ENCODE measurements around the gene ABCC8. TPM values are rescaled to one million over a fixed set of nuclear protein-coding genes. Genes with fewer than 3 reads are reported as not detected.

Gene ABCC8
- polyA plus RNA-seq, 2 of the 4 experiments (the other 2 are of a cell fraction): 1.1 to 2.0 TPM

DNA sequence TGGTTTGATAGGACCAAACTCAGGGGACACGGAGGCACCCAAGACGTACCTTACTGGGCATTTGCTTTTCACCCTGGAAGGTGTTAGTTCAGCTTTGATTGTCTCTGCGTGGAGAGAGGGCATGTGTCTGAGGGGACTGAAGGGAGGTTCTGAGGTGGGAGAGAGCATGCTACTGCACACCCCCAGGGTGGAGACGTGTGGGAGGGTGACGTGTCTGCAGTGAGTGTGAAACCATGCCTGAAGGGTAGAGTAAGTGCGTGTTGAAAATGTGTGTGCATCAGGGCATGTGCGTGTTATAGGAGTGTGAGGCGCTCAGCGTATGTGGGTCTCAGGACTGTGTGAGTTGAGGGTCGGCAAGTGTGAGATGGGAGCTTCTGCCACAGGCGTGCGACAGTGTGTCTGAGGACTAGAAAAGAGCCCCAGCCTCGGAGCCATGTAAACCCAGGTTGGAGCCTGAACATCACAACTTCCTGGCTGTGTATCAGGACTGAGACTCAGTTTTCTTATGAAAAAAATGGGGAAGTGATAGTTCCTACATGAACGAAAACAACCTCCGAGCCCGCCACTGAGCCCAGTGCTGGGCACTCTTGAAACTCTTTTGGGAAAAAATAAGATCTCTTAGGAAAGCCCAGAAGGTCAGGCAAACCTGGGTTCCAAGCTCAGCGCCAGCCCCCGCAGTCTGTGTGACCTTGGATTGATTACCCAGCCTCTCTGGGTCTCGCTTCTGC, 76.4 kb downstream of the ABCC8 start:
- CTCF ChIA-PET: interaction anchor here (1.0 to 7.2 kb wide), 7 partner anchors 9 to 128 kb away, joined by 3 to 59 read pairs (median 4); partner anchors contain the start of gene KCNJ11
- ATAC-seq (no peak), FAIRE-seq (no peak), DNase-seq (ENCODE audit: low read depth in 1 of 2, low spot score in 1 of 2) (no peak)
- Histone ChIP-seq H3K4me1 (peaks cover 2% of the 10 kb centered on the region; the same call in 2 of the 3 replicates), H3K4me2 (no peak overlapping the region), H3K27ac (no peak overlapping the region), H3K4me3 (no peak overlapping the region), H3K9me3 (no peaks in the 10 kb centered on the region)
- 76% methylated on average over 19 of the region's 19 CpGs for WGBS (ENCODE audit: missing lambda C conversion rate)
- POLR2A ChIA-PET: no interaction called here
- TF ChIP-seq, protein P1, sequence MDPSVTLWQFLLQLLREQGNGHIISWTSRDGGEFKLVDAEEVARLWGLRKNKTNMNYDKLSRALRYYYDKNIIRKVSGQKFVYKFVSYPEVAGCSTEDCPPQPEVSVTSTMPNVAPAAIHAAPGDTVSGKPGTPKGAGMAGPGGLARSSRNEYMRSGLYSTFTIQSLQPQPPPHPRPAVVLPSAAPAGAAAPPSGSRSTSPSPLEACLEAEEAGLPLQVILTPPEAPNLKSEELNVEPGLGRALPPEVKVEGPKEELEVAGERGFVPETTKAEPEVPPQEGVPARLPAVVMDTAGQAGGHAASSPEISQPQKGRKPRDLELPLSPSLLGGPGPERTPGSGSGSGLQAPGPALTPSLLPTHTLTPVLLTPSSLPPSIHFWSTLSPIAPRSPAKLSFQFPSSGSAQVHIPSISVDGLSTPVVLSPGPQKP (IDR thresholded peaks at IDR 0.05; ENCODE audit: low read depth, low read length): no peak
- no peak for TF ChIP-seq FOSL2 (IDR thresholded peaks at IDR 0.05)
- no peak for TF ChIP-seq FOSL2 (CRISPR knock-in tag; IDR thresholded peaks at IDR 0.05)
- no peak for TF ChIP-seq RNF2 (IDR thresholded peaks at IDR 0.05; ENCODE audit: borderline replicate concordance, low read depth)
- no peak for TF ChIP-seq RFX5 (IDR thresholded peaks at IDR 0.05)
- TF ChIP-seq SREBF2 (IDR thresholded peaks at IDR 0.05): no peak
- no peak for TF ChIP-seq HOXA7 (CRISPR knock-in tag; IDR thresholded peaks at IDR 0.05)

- DNase-seq (ENCODE audit: low read depth in 1 of 2, low spot score in 1 of 2): no peak
- ChIA-PET CTCF (interaction anchor here (1.0 to 7.2 kb wide), 6 partner anchors 8 to 129 kb away, joined by 3 to 59 read pairs (median 4); partner anchors contain the start of gene KCNJ11), POLR2A (no interaction called here)
- no peak for FAIRE-seq
- H3K27ac ChIP-seq: no peak overlapping the region
- no peaks in the 10 kb centered on the region for H3K4me1 ChIP-seq
- H3K4me3 ChIP-seq: no peak overlapping the region
- no peak for ATAC-seq
- no peaks in the 10 kb centered on the region for H3K9me3 ChIP-seq
- TF ChIP-seq GATA3 (IDR thresholded peaks at IDR 0.05; ENCODE audit: borderline replicate concordance): no peak
- TF ChIP-seq, protein P2, sequence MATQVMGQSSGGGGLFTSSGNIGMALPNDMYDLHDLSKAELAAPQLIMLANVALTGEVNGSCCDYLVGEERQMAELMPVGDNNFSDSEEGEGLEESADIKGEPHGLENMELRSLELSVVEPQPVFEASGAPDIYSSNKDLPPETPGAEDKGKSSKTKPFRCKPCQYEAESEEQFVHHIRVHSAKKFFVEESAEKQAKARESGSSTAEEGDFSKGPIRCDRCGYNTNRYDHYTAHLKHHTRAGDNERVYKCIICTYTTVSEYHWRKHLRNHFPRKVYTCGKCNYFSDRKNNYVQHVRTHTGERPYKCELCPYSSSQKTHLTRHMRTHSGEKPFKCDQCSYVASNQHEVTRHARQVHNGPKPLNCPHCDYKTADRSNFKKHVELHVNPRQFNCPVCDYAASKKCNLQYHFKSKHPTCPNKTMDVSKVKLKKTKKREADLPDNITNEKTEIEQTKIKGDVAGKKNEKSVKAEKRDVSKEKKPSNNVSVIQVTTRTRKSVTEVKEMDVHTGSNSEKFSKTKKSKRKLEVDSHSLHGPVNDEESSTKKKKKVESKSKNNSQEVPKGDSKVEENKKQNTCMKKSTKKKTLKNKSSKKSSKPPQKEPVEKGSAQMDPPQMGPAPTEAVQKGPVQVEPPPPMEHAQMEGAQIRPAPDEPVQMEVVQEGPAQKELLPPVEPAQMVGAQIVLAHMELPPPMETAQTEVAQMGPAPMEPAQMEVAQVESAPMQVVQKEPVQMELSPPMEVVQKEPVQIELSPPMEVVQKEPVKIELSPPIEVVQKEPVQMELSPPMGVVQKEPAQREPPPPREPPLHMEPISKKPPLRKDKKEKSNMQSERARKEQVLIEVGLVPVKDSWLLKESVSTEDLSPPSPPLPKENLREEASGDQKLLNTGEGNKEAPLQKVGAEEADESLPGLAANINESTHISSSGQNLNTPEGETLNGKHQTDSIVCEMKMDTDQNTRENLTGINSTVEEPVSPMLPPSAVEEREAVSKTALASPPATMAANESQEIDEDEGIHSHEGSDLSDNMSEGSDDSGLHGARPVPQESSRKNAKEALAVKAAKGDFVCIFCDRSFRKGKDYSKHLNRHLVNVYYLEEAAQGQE (IDR thresholded peaks at IDR 0.05): no peak
- no peak for TF ChIP-seq RFX5 (IDR thresholded peaks at IDR 0.05)
- no peak for TF ChIP-seq CBX2 (IDR thresholded peaks at IDR 0.05; ENCODE audit: borderline replicate concordance, low read depth)
- TF ChIP-seq, protein P3, sequence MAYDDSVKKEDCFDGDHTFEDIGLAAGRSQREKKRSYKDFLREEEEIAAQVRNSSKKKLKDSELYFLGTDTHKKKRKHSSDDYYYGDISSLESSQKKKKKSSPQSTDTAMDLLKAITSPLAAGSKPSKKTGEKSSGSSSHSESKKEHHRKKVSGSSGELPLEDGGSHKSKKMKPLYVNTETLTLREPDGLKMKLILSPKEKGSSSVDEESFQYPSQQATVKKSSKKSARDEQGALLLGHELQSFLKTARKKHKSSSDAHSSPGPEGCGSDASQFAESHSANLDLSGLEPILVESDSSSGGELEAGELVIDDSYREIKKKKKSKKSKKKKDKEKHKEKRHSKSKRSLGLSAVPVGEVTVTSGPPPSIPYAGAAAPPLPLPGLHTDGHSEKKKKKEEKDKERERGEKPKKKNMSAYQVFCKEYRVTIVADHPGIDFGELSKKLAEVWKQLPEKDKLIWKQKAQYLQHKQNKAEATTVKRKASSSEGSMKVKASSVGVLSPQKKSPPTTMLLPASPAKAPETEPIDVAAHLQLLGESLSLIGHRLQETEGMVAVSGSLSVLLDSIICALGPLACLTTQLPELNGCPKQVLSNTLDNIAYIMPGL (CRISPR knock-in tag; IDR thresholded peaks at IDR 0.05; ENCODE audit: borderline replicate concordance): no peak
- no peak for TF ChIP-seq KDM1A (IDR thresholded peaks at IDR 0.05; ENCODE audit: low read depth)
- TF ChIP-seq, protein P4, sequence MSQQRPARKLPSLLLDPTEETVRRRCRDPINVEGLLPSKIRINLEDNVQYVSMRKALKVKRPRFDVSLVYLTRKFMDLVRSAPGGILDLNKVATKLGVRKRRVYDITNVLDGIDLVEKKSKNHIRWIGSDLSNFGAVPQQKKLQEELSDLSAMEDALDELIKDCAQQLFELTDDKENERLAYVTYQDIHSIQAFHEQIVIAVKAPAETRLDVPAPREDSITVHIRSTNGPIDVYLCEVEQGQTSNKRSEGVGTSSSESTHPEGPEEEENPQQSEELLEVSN (IDR thresholded peaks at IDR 0.05; ENCODE audit: borderline replicate concordance, low read depth): no peak
- TF ChIP-seq BHLHE40 (IDR thresholded peaks at IDR 0.05; ENCODE audit: low read depth, low read length): no peak
- no peak for TF ChIP-seq RAD21 (conservative IDR thresholded peaks at IDR 0.05 in 1 of 2, IDR thresholded peaks at IDR 0.05 in 1 of 2)
- no peak for TF ChIP-seq RCOR1 (IDR thresholded peaks at IDR 0.05; ENCODE audit: low read depth, low read length)
- TF ChIP-seq MAX (IDR thresholded peaks at IDR 0.05): no peak
- no peak for TF ChIP-seq JUN (IDR thresholded peaks at IDR 0.05)
- no peak for TF ChIP-seq TFCP2L1 (CRISPR knock-in tag; IDR thresholded peaks at IDR 0.05)
- no peak overlapping the region for H3K4me2 ChIP-seq
Measured at GRCh38 chr11:17399236-17399635, 77.4 kb downstream of the ABCC8 start.

Data from A549 (cell line).